Testis (tissue), 3 donors: ENCODE measurements around the gene FREM1. TPM values are rescaled to one million over a fixed set of nuclear protein-coding genes. Genes with fewer than 3 reads are reported as not detected.

Experiments used
- DNase-seq: peaks from one replicate; pipeline ENCODE4 v3.0.0-alpha.2; 2019
- H3K27ac ChIP-seq, 2 donors: fragments of 200-600 bp; sonication (generic); one replicate each; pipeline ENCODE4 v1.5.1; 2019
- H3K27me3 ChIP-seq: fragments of 200-600 bp; sonication (generic); one replicate; pipeline ENCODE4 v1.5.1; 2019
- H3K36me3 ChIP-seq: fragments of 200-600 bp; sonication (generic); one replicate; pipeline ENCODE4 v1.5.1; 2017; ENCODE audit warnings: low read depth; ENCODE audit errors: missing control alignments
- H3K4me1 ChIP-seq: fragments of 200-600 bp; sonication (generic); one replicate; pipeline ENCODE4 v1.5.1; 2019
- H3K4me3 ChIP-seq, 2 donors: fragments of 200-600 bp; sonication (generic); one replicate each; pipeline ENCODE4 v1.5.1; 2017 to 2019
- H3K9me3 ChIP-seq: fragments of 200-600 bp; sonication (generic); one replicate; pipeline ENCODE4 v1.5.1; 2017
- POLR2A ChIP-seq: fragments of 450-650 bp; IDR thresholded peaks from one replicate; pipeline ENCODE4 v1.6.1; 2017; ENCODE audit warnings: antibody characterized with exemption, mild to moderate bottlenecking, moderate library complexity
- WGBS, 2 donors: methylation state at CpG; one replicate each; pipeline ENCODE4 v1.1.5; 2018; 5-methylcytosine and 5-hydroxymethylcytosine counted together
- intact Hi-C: fragments of 100-400 bp; cut with DNase I; formaldehyde crosslinking; loops from one replicate; pipeline ENCODE4 v1.15.1; 2023; ENCODE audit warnings: low total_unique reads
- polyA plus RNA-seq: library from polyadenylated mRNA; stranded (reverse); fragments of 350-450 nt; fragmentation: Illumina TruSeq; extraction: RNeasy Lipid Tissue Mini Kit (QIAGEN cat#74804); gene quantifications from one replicate; pipeline ENCODE4 v1.2.3, GENCODE V29; 2014; ENCODE audit warnings: low read depth, low replicate concordance; ENCODE audit not compliant: insufficient read depth
- total RNA-seq, 2 donors: library from RNA; depleted of rRNA; stranded (reverse); fragments of >200 nt; gene quantifications; one replicate each; pipeline ENCODE4 v1.2.3, GENCODE V29; 2016
- TF ChIP-seq, protein P1 (sequence below), 3 experiments: fragments of 450-650 bp in 2 of 3; fragments of 200-600 bp in 1 of 3; sonication (generic) in 1 of 3; IDR thresholded peaks; one replicate each; pipeline ENCODE4 v1.5.1; 2016 to 2019; ENCODE audit warnings: antibody characterized with exemption in 3 of 3, mild to moderate bottlenecking in 2 of 3, moderate library complexity in 1 of 3

Gene FREM1
- total and polyA plus RNA-seq, 3 donors from 2014 or later = 4.6 to 14.6 (median 5.7) TPM

DNA sequence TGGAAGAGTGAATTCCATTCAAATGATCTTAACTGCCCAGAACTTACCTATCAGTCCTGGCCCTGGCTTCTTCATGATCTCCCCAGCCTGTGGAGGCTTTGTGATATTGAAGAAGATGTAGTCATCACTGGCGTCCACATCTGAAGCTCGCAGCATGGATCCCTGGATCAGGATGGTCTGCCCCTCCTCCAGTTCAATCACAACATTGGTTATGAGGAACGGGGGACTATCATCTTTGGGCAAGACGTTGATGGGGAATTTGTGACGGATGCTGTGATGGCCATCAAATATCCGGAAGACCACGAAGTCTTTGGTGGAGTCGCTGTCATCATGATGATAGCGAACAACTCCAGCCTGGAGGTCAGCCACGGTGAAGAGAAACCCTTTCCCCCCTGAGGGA is 68.0 kb downstream of the FREM1 start:
- H3K9me3 ChIP-seq = no peaks in the 10 kb centered on the region
- TF ChIP-seq, protein P1, sequence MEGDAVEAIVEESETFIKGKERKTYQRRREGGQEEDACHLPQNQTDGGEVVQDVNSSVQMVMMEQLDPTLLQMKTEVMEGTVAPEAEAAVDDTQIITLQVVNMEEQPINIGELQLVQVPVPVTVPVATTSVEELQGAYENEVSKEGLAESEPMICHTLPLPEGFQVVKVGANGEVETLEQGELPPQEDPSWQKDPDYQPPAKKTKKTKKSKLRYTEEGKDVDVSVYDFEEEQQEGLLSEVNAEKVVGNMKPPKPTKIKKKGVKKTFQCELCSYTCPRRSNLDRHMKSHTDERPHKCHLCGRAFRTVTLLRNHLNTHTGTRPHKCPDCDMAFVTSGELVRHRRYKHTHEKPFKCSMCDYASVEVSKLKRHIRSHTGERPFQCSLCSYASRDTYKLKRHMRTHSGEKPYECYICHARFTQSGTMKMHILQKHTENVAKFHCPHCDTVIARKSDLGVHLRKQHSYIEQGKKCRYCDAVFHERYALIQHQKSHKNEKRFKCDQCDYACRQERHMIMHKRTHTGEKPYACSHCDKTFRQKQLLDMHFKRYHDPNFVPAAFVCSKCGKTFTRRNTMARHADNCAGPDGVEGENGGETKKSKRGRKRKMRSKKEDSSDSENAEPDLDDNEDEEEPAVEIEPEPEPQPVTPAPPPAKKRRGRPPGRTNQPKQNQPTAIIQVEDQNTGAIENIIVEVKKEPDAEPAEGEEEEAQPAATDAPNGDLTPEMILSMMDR (IDR thresholded peaks at IDR 0.05) = no peak
- TF ChIP-seq POLR2A = no peak
- WGBS, 2 donors = 92 to 97% methylated on average over 10 of the region's 10 CpGs
- no peak overlapping the region for H3K27ac ChIP-seq
- H3K27me3 ChIP-seq = no peaks in the 10 kb centered on the region
- intact Hi-C loops = no loop called here
- H3K36me3 ChIP-seq = no peaks in the 10 kb centered on the region
- no peak for DNase-seq
- no peaks in the 10 kb centered on the region for H3K4me1 ChIP-seq
- no peak overlapping the region for H3K4me3 ChIP-seq

DNA sequence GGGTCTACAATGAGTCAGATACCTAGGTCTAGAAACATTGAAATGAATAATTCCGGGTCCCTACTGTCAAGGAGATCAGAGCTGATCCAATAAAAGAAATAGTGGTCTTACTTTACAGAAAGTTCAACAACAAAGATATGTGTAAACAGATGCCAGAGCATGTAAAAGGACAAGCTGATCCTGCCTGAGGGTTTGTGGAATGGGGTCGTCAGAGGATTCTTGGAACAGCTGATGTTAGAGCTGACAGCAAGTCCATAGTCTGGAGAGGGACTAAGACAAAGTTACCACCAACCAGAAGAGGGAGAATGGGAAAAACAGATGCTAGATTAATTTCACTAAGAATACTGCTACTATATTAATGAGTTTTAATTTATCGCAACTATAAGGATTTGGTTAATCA is 71.5 kb downstream of the FREM1 start:
- no peak overlapping the region for H3K4me3 ChIP-seq
- H3K27me3 ChIP-seq = no peaks in the 10 kb centered on the region
- no peak for DNase-seq
- no peaks in the 10 kb centered on the region for H3K36me3 ChIP-seq
- no peaks in the 10 kb centered on the region for H3K4me1 ChIP-seq
- TF ChIP-seq POLR2A = no peak
- TF ChIP-seq, protein P1 (IDR thresholded peaks at IDR 0.05) = no peak
- no peaks in the 10 kb centered on the region for H3K9me3 ChIP-seq
- intact Hi-C loops = no loop called here
- WGBS, 2 donors = 81 to 83% methylated on average over 3 of the region's 3 CpGs
- H3K27ac ChIP-seq = no peak overlapping the region

DNA sequence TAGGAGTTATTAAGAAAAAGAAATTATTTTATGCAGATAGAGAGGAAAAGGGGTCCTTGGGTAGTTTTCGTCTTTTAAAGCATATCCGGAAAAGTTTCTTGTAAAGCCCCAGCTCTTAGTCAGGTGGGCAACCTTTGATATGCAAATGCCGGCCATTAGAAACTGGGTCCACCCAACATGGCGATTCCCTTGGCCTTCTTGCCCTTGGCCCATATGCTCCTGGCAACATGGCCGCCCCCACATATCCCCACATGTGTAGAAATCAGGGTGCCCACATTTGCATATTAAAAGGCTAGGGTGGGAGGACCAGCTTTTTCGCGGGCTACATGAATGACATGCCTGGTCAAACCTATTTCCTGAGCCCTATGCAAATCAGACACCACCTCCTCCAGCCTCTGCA is 73.3 kb downstream of the FREM1 start:
- no peak for DNase-seq
- Histone ChIP-seq H3K4me1 (no peaks in the 10 kb centered on the region), H3K9me3 (no peaks in the 10 kb centered on the region), H3K4me3 (no peak overlapping the region), H3K36me3 (no peaks in the 10 kb centered on the region), H3K27me3 (no peaks in the 10 kb centered on the region), H3K27ac (no peak overlapping the region)
- TF ChIP-seq POLR2A = no peak
- TF ChIP-seq, protein P1 (IDR thresholded peaks at IDR 0.05) = no peak
- intact Hi-C loops = no loop called here
- 94 to 97% methylated on average over 7 of the region's 7 CpGs for WGBS, 2 donors

GRCh38 chr9:14831661-14832060 is 78.6 kb downstream of the FREM1 start:
- Histone ChIP-seq H3K4me1 (no peaks in the 10 kb centered on the region), H3K27me3 (no peaks in the 10 kb centered on the region), H3K9me3 (no peaks in the 10 kb centered on the region), H3K27ac (no peak overlapping the region), H3K36me3 (no peaks in the 10 kb centered on the region), H3K4me3 (no peak overlapping the region)
- 44 to 66% methylated on average over 14 of the region's 14 CpGs for WGBS, 2 donors
- peak; percentile 30 for DNase-seq
- TF ChIP-seq, protein P1 (IDR thresholded peaks at IDR 0.05) = no peak
- TF ChIP-seq POLR2A = no peak
- intact Hi-C loops = no loop called here

DNA sequence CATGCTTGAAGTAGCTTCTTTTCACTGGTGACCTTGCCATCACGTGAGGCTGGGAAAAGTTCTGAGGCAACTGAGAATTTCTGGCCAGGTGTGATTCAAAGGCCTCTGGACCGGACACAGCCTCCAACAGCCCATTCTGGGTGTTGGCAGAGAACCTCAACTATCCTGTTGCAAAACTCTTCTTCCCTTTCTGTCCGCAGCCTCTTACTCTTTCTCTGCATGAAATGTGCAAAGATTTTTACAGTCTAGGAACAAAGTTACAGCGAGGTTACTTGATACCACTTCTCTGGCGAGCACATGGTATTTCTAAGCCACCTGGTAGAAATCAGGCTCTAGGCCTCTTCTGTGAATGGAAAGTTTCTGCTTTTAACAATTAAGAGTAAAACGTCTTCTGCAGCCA is 79.2 kb downstream of the FREM1 start:
- TF ChIP-seq, protein P1 (IDR thresholded peaks at IDR 0.05) = no peak
- no peak for DNase-seq
- 27 to 54% methylated on average over 5 to 6 of the region's 6 CpGs for WGBS, 2 donors
- H3K27ac ChIP-seq = no peak overlapping the region
- no peak overlapping the region for H3K4me3 ChIP-seq
- intact Hi-C loops = no loop called here
- no peaks in the 10 kb centered on the region for H3K27me3 ChIP-seq
- no peaks in the 10 kb centered on the region for H3K4me1 ChIP-seq
- no peaks in the 10 kb centered on the region for H3K9me3 ChIP-seq
- no peaks in the 10 kb centered on the region for H3K36me3 ChIP-seq
